A673 (cell line): ENCODE data around the gene PRKCH. TPM values are rescaled to one million over a fixed set of nuclear protein-coding genes. Genes with fewer than 3 reads are reported as not detected.

Experiments
- BruUV-seq: library from RNA; stranded (reverse); fragments of 400-500 nt; replicated peaks from 2 replicates; lab custom pipeline; 2021; lab: Mats Ljungman, UMichigan
- CTCF ChIA-PET: fragments of 300-600 bp; sonication (Branson Sonifier 250); formaldehyde crosslinking; loops from one replicate; lab custom pipeline; 2022; ENCODE audit warnings: antibody characterized with exemption; lab: Charles Lee
- POLR2A ChIA-PET: fragments of 300-600 bp; sonication (Branson Sonifier 250); formaldehyde crosslinking; loops from one replicate; lab custom pipeline; 2022; ENCODE audit warnings: antibody characterized with exemption; ENCODE audit not compliant: low non-redundant PET; lab: Charles Lee
- DNase-seq: peaks from one replicate; pipeline ENCODE4 v3.0.0-alpha.2; 2015; ENCODE audit warnings: low spot score
- H3K27ac ChIP-seq: fragments of 200-600 bp; sonication (generic); 2 replicates; pipeline ENCODE4 v1.5.1; 2016; ENCODE audit warnings: mixed run types, low read depth, mild to moderate bottlenecking, mixed read lengths, antibody characterized with exemption, low read length; ENCODE audit not compliant: poor library complexity, severe bottlenecking
- H3K27me3 ChIP-seq: fragments of 200-600 bp; sonication (generic); replicated peaks from 2 replicates; pipeline ENCODE4 v1.6.1; 2017; ENCODE audit warnings: mixed run types, low read depth, mild to moderate bottlenecking, mixed read lengths, antibody characterized with exemption, low read length; ENCODE audit not compliant: insufficient read depth, poor library complexity
- H3K36me3 ChIP-seq: fragments of 200-600 bp; sonication (generic); 2 replicates; pipeline ENCODE4 v1.6.1; 2016; ENCODE audit warnings: mixed run types, mild to moderate bottlenecking, mixed read lengths, antibody characterized with exemption, low read length; ENCODE audit not compliant: insufficient read depth, poor library complexity, severe bottlenecking
- H3K4me1 ChIP-seq: fragments of 200-600 bp; sonication (generic); 2 replicates; pipeline ENCODE4 v1.6.1; 2017; ENCODE audit warnings: mixed run types, mild to moderate bottlenecking, mixed read lengths, antibody characterized with exemption, low read length; ENCODE audit not compliant: insufficient read depth, poor library complexity, severe bottlenecking
- H3K4me3 ChIP-seq: fragments of 200-600 bp; sonication (generic); 2 replicates; pipeline ENCODE4 v1.5.1; 2016; ENCODE audit warnings: low read depth, mixed run types, mild to moderate bottlenecking, mixed read lengths, low read length; ENCODE audit not compliant: poor library complexity, severe bottlenecking
- H3K9me3 ChIP-seq: fragments of 200-600 bp; sonication (generic); 2 replicates; pipeline ENCODE4 v1.6.1; 2016; ENCODE audit warnings: mixed run types, low read depth, mild to moderate bottlenecking, mixed read lengths, antibody characterized with exemption, low read length; ENCODE audit not compliant: poor library complexity, severe bottlenecking
- EZH2 ChIP-seq: fragments of 200-600 bp; sonication (generic); IDR thresholded peaks from 2 replicates; pipeline ENCODE4 v1.6.1; 2017; ENCODE audit warnings: borderline replicate concordance, low read depth, mild to moderate bottlenecking, mixed read lengths, antibody characterized with exemption, low read length; ENCODE audit not compliant: poor library complexity, severe bottlenecking
- intact Hi-C: fragments of 100-400 bp; cut with micrococcal nuclease; formaldehyde crosslinking; loops from one replicate; pipeline ENCODE4 v1.10.0; 2022; ENCODE audit not compliant: unreplicated experiment
- total RNA-seq: library from RNA; stranded (reverse); gene quantifications from 2 replicates; pipeline ENCODE4 v1.2.3, GENCODE V29; 2021
- TF ChIP-seq, protein P1 (sequence below): fragments of 300-800, 200-600 bp; sonication (generic); conservative IDR thresholded peaks from 2 replicates; pipeline ENCODE4 v1.5.1; 2017; ENCODE audit warnings: low read depth, mild to moderate bottlenecking, antibody characterized with exemption, low read length, moderate library complexity, mixed read lengths

The PRKCH gene
- total RNA-seq, 1 experiment from 2014 or later: 1.8 TPM

- peaks cover 5% of the 10 kb centered on the region for H3K4me1 ChIP-seq
- POLR2A ChIA-PET: no interaction called here
- intact Hi-C loops: no loop called here
- no peak overlapping the region for H3K4me3 ChIP-seq
- H3K9me3 ChIP-seq: no peaks in the 10 kb centered on the region
- H3K36me3 ChIP-seq: no peaks in the 10 kb centered on the region
- TF ChIP-seq, protein P1, sequence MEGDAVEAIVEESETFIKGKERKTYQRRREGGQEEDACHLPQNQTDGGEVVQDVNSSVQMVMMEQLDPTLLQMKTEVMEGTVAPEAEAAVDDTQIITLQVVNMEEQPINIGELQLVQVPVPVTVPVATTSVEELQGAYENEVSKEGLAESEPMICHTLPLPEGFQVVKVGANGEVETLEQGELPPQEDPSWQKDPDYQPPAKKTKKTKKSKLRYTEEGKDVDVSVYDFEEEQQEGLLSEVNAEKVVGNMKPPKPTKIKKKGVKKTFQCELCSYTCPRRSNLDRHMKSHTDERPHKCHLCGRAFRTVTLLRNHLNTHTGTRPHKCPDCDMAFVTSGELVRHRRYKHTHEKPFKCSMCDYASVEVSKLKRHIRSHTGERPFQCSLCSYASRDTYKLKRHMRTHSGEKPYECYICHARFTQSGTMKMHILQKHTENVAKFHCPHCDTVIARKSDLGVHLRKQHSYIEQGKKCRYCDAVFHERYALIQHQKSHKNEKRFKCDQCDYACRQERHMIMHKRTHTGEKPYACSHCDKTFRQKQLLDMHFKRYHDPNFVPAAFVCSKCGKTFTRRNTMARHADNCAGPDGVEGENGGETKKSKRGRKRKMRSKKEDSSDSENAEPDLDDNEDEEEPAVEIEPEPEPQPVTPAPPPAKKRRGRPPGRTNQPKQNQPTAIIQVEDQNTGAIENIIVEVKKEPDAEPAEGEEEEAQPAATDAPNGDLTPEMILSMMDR: no peak
- TF ChIP-seq EZH2: no peak
- DNase-seq: no peak
- H3K27ac ChIP-seq: no peak overlapping the region
- no peaks in the 10 kb centered on the region for H3K27me3 ChIP-seq
- no TSS peak for BruUV-seq
- CTCF ChIA-PET: no interaction called here
Measured at GRCh38 chr14:61566537-61567225, 245.3 kb downstream of the PRKCH start.

GRCh38 chr14:61567838-61568571 lies 246.6 kb downstream of the PRKCH start:
- intact Hi-C loops: no loop called here
- no peak overlapping the region for H3K4me3 ChIP-seq
- no TSS peak for BruUV-seq
- H3K27me3 ChIP-seq: no peaks in the 10 kb centered on the region
- no peaks in the 10 kb centered on the region for H3K4me1 ChIP-seq
- ChIA-PET CTCF (no interaction called here), POLR2A (no interaction called here)
- TF ChIP-seq, protein P1: no peak
- TF ChIP-seq EZH2: no peak
- H3K9me3 ChIP-seq: no peaks in the 10 kb centered on the region
- H3K36me3 ChIP-seq: no peaks in the 10 kb centered on the region
- DNase-seq: no peak
- no peak overlapping the region for H3K27ac ChIP-seq

GRCh38 chr14:61568572-61569011 lies 247.2 kb downstream of the PRKCH start:
- TF ChIP-seq, protein P1: no peak
- H3K27me3 ChIP-seq: no peaks in the 10 kb centered on the region
- no peak for DNase-seq
- ChIA-PET POLR2A (no interaction called here), CTCF (no interaction called here)
- H3K36me3 ChIP-seq: no peaks in the 10 kb centered on the region
- intact Hi-C loops: no loop called here
- no peaks in the 10 kb centered on the region for H3K4me1 ChIP-seq
- no peak overlapping the region for H3K27ac ChIP-seq
- no peak overlapping the region for H3K4me3 ChIP-seq
- no peaks in the 10 kb centered on the region for H3K9me3 ChIP-seq
- BruUV-seq: no TSS peak
